ENCODE measurements around the gene E2F3. TPM values are rescaled to one million over a fixed set of nuclear protein-coding genes. Genes with fewer than 3 reads are reported as not detected.

E2F3 gene
- total RNA-seq, 1 experiment from 2014 or later: 27.1 TPM

DNA sequence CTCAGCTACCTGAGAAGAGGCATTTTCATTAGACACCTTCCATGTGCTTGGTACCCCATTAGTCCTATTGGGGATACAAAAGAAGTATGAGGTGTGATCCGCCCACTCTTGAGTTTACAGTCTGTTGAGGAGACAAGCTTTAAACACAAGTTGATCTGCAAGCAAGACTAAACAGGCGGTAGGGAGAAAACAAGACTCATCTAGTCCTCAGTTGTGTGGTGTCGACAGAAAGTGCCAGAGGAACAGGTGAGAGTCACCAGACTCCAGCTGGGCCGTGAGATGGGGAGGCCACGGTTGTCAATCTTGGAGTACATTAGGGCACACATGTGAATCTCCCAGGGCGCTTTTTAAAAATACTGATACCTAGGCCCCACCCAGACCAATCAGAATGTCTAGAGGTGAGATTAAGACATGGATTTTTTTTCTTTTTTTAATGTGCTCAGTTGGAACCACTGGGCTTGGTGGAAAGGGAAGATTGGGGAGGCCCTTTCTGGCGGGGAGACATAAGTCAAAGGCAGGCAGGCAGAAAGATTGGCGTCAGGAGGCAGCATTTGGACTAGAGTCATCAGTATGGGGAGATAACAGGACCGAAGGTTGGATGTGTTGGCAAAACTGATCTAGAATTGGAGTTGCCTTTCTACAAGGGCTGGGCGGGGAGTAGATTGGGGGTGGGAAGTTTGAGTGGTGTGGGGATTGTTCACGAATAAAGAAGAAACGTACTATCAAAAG lies 10.4 kb downstream of the E2F3 start:
- Histone ChIP-seq H3K4me2 (ENCODE audit: low read length) (no peak overlapping the region), H3K9me2 (ENCODE audit: insufficient read depth) (no peaks in the 10 kb centered on the region), H3K9ac (ENCODE audit: low read length) (no peak overlapping the region), H3K27me3 (ENCODE audit: insufficient read depth, low read length) (no peaks in the 10 kb centered on the region), H3K36me3 (ENCODE audit: control insufficient read depth in 1 of 2, insufficient read depth in 2 of 2, low read length in 2 of 2) (peaks cover 0 to 10% of the 10 kb centered on the region in 2 experiments; a peak in 2 of 4 replicates), H4K20me1 (ENCODE audit: insufficient read depth) (peaks cover 53% of the 10 kb centered on the region; the same call in 1 of the 2 replicates), H3K4me3 (replicated peaks in 1 of 2; ENCODE audit: low read depth in 1 of 2, low read length in 2 of 2) (no peak overlapping the region), H2AFZ (ENCODE audit: low read depth, low read length, poor library complexity, severe bottlenecking) (no peak overlapping the region), H3K4me1 (ENCODE audit: control insufficient read depth in 1 of 2, insufficient read depth in 2 of 2, low read length in 2 of 2) (no peaks in the 10 kb centered on the region; a peak in 1 of 4 replicates), H3K27ac (ENCODE audit: low read depth, low read length) (no peak overlapping the region), H3K9me3 (ENCODE audit: control insufficient read depth in 1 of 2, insufficient read depth in 1 of 2, low read depth in 1 of 2, low read length in 2 of 2) (no peaks in the 10 kb centered on the region), H3K79me2 (ENCODE audit: insufficient read depth, low read length) (peaks cover 100% of the 10 kb centered on the region)
- ChIA-PET RAD21 (ENCODE audit: low non-redundant PET in 1 of 2, low total read pairs in 2 of 2, uncharacterized antibody in 2 of 2, unreplicated experiment in 2 of 2) (no interaction called here), POLR2A (no interaction called here), CTCF (no interaction called here)
- DNase-seq (ENCODE audit: low read depth, low spot score) (no peak), ATAC-seq (no peak)
- TF ChIP-seq EGR1 (IDR thresholded peaks at IDR 0.05; ENCODE audit: low read depth) (no peak), ZFX (IDR thresholded peaks at IDR 0.05) (no peak), FOSL1 (IDR thresholded peaks at IDR 0.05; ENCODE audit: low read depth) (no peak), POLR2A (IDR thresholded peaks at IDR 0.05; ENCODE audit: borderline replicate concordance, extremely low read depth, insufficient read depth, insufficient read length) (no peak), SIN3A (IDR thresholded peaks at IDR 0.05; ENCODE audit: low read depth) (no peak)
- TF ChIP-seq, protein P1, sequence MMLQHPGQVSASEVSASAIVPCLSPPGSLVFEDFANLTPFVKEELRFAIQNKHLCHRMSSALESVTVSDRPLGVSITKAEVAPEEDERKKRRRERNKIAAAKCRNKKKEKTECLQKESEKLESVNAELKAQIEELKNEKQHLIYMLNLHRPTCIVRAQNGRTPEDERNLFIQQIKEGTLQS (IDR thresholded peaks at IDR 0.05): no peak
- intact Hi-C loops (cut with micrococcal nuclease): no loop called here
- no TSS peak for BruUV-seq (replicated peaks)

DNA sequence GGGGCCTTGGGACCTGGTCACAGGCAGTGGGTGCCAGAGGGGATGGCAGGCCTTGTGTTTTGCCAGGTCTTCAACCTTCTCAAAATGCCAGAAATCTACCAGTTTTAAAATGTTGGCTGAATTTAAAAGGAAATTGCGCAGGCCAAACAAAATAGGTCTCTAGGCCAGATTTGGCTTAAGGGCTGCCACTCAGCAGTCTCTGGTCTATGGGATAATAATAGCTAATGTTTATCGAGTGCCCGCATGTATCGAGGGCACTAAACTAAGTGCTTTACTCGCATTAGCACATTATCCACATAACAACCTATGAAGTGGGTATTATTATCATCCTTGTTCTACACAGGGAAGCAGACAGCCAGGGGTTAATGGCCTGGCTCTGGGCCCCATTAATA lies 11.0 kb downstream of the E2F3 start:
- no peak for DNase-seq (ENCODE audit: low read depth, low spot score)
- no peak overlapping the region for H3K4me2 ChIP-seq (ENCODE audit: low read length)
- intact Hi-C loops (cut with micrococcal nuclease): no loop called here
- no peak overlapping the region for H2AFZ ChIP-seq (ENCODE audit: low read depth, low read length, poor library complexity, severe bottlenecking)
- no peaks in the 10 kb centered on the region; a peak in 1 of 4 replicates for H3K4me1 ChIP-seq (ENCODE audit: control insufficient read depth in 1 of 2, insufficient read depth in 2 of 2, low read length in 2 of 2)
- no peak for ATAC-seq
- peaks cover 0 to 4% of the 10 kb centered on the region in 2 experiments; a peak in 2 of 4 replicates for H3K36me3 ChIP-seq (ENCODE audit: control insufficient read depth in 1 of 2, insufficient read depth in 2 of 2, low read length in 2 of 2)
- no peaks in the 10 kb centered on the region for H3K9me3 ChIP-seq (ENCODE audit: control insufficient read depth in 1 of 2, insufficient read depth in 1 of 2, low read depth in 1 of 2, low read length in 2 of 2)
- BruUV-seq (replicated peaks): no TSS peak
- H3K79me2 ChIP-seq (ENCODE audit: insufficient read depth, low read length): peaks cover 100% of the 10 kb centered on the region
- no peaks in the 10 kb centered on the region for H3K9me2 ChIP-seq (ENCODE audit: insufficient read depth)
- no peak overlapping the region for H3K4me3 ChIP-seq (replicated peaks in 1 of 2; ENCODE audit: low read depth in 1 of 2, low read length in 2 of 2)
- H3K9ac ChIP-seq (ENCODE audit: low read length): no peak overlapping the region
- CTCF ChIA-PET: interaction anchor here (2.1 kb wide), 1 partner anchor 8 kb away, joined by 12 read pairs; no protein-coding TSS in a partner anchor
- H3K27me3 ChIP-seq (ENCODE audit: insufficient read depth, low read length): no peaks in the 10 kb centered on the region
- H4K20me1 ChIP-seq (ENCODE audit: insufficient read depth): peaks cover 50% of the 10 kb centered on the region; the same call in 1 of the 2 replicates
- RAD21 ChIA-PET (ENCODE audit: low non-redundant PET in 1 of 2, low total read pairs in 2 of 2, uncharacterized antibody in 2 of 2, unreplicated experiment in 2 of 2): no interaction called here
- POLR2A ChIA-PET: no interaction called here
- H3K27ac ChIP-seq (ENCODE audit: low read depth, low read length): no peak overlapping the region
- TF ChIP-seq TCF7L2 (IDR thresholded peaks at IDR 0.05; ENCODE audit: borderline replicate concordance, extremely low read depth, insufficient read depth, insufficient read length) (no peak), ZFX (IDR thresholded peaks at IDR 0.05) (no peak), EZH2 (IDR thresholded peaks at IDR 0.05) (no peak), CBX3 (IDR thresholded peaks at IDR 0.05; ENCODE audit: low read depth) (no peak), SIN3A (IDR thresholded peaks at IDR 0.05; ENCODE audit: low read depth) (no peak), ELF1 (IDR thresholded peaks at IDR 0.05; ENCODE audit: borderline replicate concordance, low read depth) (no peak), SRF (IDR thresholded peaks at IDR 0.05; ENCODE audit: low read depth) (no peak), YY1 (IDR thresholded peaks at IDR 0.05; ENCODE audit: extremely low read depth, insufficient replicate concordance, low read depth, low read length) (no peak), POLR2A (IDR thresholded peaks at IDR 0.05; ENCODE audit: borderline replicate concordance, extremely low read depth, insufficient read depth, insufficient read length) (no peak)
- TF ChIP-seq, protein P2, sequence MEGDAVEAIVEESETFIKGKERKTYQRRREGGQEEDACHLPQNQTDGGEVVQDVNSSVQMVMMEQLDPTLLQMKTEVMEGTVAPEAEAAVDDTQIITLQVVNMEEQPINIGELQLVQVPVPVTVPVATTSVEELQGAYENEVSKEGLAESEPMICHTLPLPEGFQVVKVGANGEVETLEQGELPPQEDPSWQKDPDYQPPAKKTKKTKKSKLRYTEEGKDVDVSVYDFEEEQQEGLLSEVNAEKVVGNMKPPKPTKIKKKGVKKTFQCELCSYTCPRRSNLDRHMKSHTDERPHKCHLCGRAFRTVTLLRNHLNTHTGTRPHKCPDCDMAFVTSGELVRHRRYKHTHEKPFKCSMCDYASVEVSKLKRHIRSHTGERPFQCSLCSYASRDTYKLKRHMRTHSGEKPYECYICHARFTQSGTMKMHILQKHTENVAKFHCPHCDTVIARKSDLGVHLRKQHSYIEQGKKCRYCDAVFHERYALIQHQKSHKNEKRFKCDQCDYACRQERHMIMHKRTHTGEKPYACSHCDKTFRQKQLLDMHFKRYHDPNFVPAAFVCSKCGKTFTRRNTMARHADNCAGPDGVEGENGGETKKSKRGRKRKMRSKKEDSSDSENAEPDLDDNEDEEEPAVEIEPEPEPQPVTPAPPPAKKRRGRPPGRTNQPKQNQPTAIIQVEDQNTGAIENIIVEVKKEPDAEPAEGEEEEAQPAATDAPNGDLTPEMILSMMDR (IDR thresholded peaks at IDR 0.05 in 2 of 3, conservative IDR thresholded peaks at IDR 0.05 in 1 of 3; ENCODE audit: borderline replicate concordance in 1 of 3, insufficient read depth in 1 of 3, low read depth in 2 of 3, low read length in 2 of 3): no peak
- TF ChIP-seq, protein P3, sequence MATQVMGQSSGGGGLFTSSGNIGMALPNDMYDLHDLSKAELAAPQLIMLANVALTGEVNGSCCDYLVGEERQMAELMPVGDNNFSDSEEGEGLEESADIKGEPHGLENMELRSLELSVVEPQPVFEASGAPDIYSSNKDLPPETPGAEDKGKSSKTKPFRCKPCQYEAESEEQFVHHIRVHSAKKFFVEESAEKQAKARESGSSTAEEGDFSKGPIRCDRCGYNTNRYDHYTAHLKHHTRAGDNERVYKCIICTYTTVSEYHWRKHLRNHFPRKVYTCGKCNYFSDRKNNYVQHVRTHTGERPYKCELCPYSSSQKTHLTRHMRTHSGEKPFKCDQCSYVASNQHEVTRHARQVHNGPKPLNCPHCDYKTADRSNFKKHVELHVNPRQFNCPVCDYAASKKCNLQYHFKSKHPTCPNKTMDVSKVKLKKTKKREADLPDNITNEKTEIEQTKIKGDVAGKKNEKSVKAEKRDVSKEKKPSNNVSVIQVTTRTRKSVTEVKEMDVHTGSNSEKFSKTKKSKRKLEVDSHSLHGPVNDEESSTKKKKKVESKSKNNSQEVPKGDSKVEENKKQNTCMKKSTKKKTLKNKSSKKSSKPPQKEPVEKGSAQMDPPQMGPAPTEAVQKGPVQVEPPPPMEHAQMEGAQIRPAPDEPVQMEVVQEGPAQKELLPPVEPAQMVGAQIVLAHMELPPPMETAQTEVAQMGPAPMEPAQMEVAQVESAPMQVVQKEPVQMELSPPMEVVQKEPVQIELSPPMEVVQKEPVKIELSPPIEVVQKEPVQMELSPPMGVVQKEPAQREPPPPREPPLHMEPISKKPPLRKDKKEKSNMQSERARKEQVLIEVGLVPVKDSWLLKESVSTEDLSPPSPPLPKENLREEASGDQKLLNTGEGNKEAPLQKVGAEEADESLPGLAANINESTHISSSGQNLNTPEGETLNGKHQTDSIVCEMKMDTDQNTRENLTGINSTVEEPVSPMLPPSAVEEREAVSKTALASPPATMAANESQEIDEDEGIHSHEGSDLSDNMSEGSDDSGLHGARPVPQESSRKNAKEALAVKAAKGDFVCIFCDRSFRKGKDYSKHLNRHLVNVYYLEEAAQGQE (IDR thresholded peaks at IDR 0.05; ENCODE audit: low read depth): no peak
